Measurements from ENCODE around the gene NOX1. TPM values are rescaled to one million over a fixed set of nuclear protein-coding genes. Genes with fewer than 3 reads are reported as not detected.

NOX1 gene
- total and polyA plus RNA-seq, 2 of the 13 experiments (the other 11 are each of a cell fraction or from before 2014, with no cell fraction given), result 0.07 TPM; not detected in 1

DNA sequence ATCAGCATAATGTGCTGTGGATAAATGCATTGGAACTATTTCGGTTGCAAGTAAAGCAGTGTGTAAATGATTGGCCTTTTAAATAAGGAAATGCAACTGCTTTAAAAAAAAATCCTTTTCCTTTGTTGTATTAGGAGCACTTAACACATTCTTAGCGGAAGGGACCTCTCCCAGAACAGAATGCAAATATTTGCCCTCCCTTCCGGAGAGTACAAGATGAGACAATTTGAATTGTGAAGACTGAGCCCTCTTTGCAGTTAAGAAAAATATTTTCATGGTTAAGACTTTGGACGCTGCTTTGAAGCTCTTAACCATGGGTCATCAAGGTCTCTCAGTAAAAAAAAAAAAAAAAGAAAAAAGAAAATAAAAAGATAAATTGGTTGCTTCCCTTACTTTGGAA is 9.5 kb upstream of the NOX1 start (continued):
- TF ChIP-seq, protein P1, sequence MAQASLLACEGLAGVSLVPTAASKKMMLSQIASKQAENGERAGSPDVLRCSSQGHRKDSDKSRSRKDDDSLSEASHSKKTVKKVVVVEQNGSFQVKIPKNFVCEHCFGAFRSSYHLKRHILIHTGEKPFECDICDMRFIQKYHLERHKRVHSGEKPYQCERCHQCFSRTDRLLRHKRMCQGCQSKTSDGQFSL (CRISPR knock-in tag; IDR thresholded peaks at IDR 0.05), result no peak
- peak; percentile 20; the same call in 1 of the 2 replicates for TF ChIP-seq FOXP4 (CRISPR knock-in tag; IDR thresholded peaks at IDR 0.05)
- no peak for TF ChIP-seq ZNF326 (CRISPR knock-in tag; IDR thresholded peaks at IDR 0.05; ENCODE audit: borderline replicate concordance)
- no peak for TF ChIP-seq LCORL (IDR thresholded peaks at IDR 0.05)
- TF ChIP-seq LCORL (CRISPR knock-in tag; IDR thresholded peaks at IDR 0.05), result no peak
- TF ChIP-seq FOXO1 (CRISPR knock-in tag; IDR thresholded peaks at IDR 0.05), result no peak
- no peak for TF ChIP-seq ZNF747 (CRISPR knock-in tag; IDR thresholded peaks at IDR 0.05; ENCODE audit: borderline replicate concordance)
- TF ChIP-seq, protein P2, sequence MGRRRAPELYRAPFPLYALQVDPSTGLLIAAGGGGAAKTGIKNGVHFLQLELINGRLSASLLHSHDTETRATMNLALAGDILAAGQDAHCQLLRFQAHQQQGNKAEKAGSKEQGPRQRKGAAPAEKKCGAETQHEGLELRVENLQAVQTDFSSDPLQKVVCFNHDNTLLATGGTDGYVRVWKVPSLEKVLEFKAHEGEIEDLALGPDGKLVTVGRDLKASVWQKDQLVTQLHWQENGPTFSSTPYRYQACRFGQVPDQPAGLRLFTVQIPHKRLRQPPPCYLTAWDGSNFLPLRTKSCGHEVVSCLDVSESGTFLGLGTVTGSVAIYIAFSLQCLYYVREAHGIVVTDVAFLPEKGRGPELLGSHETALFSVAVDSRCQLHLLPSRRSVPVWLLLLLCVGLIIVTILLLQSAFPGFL (CRISPR knock-in tag; IDR thresholded peaks at IDR 0.05), result no peak
- no peak for TF ChIP-seq ZC3H4 (CRISPR knock-in tag; IDR thresholded peaks at IDR 0.05; ENCODE audit: borderline replicate concordance)
- no peak for TF ChIP-seq ZNF484 (CRISPR knock-in tag; IDR thresholded peaks at IDR 0.05; ENCODE audit: borderline replicate concordance, low read depth)
- TF ChIP-seq SRSF4 (IDR thresholded peaks at IDR 0.05; ENCODE audit: low read depth, low read length, poor library complexity, severe bottlenecking), result no peak
- TF ChIP-seq ZKSCAN5 (CRISPR knock-in tag; IDR thresholded peaks at IDR 0.05), result no peak
- TF ChIP-seq SNRNP70 (IDR thresholded peaks at IDR 0.05; ENCODE audit: low read depth, low read length), result no peak
- no peak for TF ChIP-seq MYC (CRISPR knock-in tag; IDR thresholded peaks at IDR 0.05; ENCODE audit: borderline replicate concordance)
- TF ChIP-seq FIP1L1 (IDR thresholded peaks at IDR 0.05; ENCODE audit: borderline replicate concordance, insufficient read depth, low read depth, low read length), result no peak
- TF ChIP-seq, protein P3, sequence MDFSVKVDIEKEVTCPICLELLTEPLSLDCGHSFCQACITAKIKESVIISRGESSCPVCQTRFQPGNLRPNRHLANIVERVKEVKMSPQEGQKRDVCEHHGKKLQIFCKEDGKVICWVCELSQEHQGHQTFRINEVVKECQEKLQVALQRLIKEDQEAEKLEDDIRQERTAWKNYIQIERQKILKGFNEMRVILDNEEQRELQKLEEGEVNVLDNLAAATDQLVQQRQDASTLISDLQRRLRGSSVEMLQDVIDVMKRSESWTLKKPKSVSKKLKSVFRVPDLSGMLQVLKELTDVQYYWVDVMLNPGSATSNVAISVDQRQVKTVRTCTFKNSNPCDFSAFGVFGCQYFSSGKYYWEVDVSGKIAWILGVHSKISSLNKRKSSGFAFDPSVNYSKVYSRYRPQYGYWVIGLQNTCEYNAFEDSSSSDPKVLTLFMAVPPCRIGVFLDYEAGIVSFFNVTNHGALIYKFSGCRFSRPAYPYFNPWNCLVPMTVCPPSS (IDR thresholded peaks at IDR 0.05), result no peak
- TF ChIP-seq ZNF432 (CRISPR knock-in tag; IDR thresholded peaks at IDR 0.05; ENCODE audit: borderline replicate concordance), result no peak
- TF ChIP-seq, protein P4, sequence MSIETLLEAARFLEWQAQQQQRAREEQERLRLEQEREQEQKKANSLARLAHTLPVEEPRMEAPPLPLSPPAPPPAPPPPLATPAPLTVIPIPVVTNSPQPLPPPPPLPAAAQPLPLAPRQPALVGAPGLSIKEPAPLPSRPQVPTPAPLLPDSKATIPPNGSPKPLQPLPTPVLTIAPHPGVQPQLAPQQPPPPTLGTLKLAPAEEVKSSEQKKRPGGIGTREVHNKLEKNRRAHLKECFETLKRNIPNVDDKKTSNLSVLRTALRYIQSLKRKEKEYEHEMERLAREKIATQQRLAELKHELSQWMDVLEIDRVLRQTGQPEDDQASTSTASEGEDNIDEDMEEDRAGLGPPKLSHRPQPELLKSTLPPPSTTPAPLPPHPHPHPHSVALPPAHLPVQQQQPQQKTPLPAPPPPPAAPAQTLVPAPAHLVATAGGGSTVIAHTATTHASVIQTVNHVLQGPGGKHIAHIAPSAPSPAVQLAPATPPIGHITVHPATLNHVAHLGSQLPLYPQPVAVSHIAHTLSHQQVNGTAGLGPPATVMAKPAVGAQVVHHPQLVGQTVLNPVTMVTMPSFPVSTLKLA (IDR thresholded peaks at IDR 0.05), result no peak
- TF ChIP-seq, protein P5, sequence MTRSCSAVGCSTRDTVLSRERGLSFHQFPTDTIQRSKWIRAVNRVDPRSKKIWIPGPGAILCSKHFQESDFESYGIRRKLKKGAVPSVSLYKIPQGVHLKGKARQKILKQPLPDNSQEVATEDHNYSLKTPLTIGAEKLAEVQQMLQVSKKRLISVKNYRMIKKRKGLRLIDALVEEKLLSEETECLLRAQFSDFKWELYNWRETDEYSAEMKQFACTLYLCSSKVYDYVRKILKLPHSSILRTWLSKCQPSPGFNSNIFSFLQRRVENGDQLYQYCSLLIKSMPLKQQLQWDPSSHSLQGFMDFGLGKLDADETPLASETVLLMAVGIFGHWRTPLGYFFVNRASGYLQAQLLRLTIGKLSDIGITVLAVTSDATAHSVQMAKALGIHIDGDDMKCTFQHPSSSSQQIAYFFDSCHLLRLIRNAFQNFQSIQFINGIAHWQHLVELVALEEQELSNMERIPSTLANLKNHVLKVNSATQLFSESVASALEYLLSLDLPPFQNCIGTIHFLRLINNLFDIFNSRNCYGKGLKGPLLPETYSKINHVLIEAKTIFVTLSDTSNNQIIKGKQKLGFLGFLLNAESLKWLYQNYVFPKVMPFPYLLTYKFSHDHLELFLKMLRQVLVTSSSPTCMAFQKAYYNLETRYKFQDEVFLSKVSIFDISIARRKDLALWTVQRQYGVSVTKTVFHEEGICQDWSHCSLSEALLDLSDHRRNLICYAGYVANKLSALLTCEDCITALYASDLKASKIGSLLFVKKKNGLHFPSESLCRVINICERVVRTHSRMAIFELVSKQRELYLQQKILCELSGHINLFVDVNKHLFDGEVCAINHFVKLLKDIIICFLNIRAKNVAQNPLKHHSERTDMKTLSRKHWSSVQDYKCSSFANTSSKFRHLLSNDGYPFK (CRISPR knock-in tag; IDR thresholded peaks at IDR 0.05; ENCODE audit: borderline replicate concordance), result no peak
- TF ChIP-seq ETV6 (CRISPR knock-in tag; conservative IDR thresholded peaks at IDR 0.05), result no peak
